IPS DF 19.7 (cell line): ENCODE data around the gene NACA.
A peak's percentile ranks its signal among the peaks of the same experiment; 100 is the strongest.

Source experiments
- DNase-seq: peaks from one replicate; pipeline ENCODE4 v3.0.0-alpha.2; 2013; ENCODE audit warnings: low read depth, low spot score

Gene NACA

GRCh38 chr12:56688129-56688845, 36.8 kb downstream of the NACA start, which contains the start of gene PTGES3:
PTGES3 (minus strand) TSS chr12:56688284; CDS start chr12:56687999, 285 bp downstream.
- DNase-seq, result peak; percentile 91

DNA sequence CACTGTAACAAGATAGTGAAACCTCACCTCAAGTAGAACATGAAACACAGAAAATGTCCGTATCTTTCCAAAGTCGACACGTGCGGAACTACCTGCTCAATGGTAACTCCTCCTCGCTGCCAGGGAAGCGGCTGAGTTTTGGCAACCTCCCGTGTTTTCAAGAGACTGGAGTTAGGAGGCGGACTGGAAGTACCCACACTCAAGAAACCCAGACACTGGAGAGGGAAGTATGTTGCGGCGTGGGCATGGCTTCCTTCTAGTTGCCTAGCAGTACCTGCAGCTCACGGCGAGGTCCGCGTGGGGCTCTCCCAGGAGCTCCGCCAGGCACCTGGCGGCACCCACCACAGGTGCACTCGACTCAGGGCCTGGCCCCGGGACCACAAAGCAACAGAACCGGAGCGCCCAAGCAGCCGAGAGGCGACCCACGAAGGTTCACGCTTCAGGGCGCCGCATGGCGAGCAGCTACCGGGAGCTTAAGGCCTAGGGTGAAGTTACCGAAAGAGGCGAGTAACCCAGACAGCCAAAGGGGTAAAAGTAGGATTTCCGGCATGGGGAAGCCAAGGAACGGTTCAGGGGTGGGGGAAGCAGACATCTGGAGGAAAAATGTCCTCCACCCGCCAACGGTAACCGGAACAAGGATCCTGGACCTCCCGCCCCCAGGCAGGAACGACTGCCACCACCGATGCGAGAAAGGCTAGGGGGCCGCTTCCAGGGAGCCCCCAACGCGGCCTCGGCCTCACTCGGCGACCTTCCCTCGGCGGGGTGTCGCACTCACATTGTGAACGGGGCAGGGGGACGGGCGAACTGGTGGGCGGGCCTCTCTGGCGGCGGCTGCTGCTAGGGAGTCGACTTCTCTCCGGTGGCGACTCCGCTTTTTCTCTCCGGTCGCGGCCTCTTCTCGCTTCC, 37.6 kb downstream of the NACA start:
- DNase-seq, result no peak

DNA sequence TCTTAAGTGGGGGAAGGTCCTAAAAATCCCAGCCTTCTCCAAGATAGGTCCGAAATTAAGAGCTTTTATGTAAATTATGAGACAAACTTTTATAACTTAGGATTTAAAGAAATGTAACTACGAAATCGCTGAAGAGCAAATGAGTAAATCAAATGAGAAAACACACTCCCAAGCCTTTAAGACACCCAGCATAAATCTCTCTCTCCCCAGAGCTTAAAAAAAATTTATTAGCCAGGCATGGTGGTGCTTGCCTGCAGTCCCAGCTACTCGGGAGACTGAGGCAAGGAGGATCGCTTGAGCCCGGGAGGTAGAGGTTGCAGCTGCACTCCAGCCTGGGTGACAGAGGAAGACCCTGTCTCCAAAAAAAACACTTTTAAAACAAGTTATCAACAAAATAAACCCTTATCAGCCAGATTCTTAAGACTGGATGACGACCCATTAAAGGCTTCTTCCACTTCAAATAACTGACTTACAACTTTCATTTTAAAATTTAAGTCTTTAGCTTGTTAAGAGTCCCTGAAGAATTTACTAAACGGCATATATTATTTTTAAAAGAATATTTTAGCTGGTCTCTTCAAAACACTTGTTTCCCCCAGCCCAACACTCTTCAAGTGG, 40.2 kb downstream of the NACA start:
- DNase-seq, result no peak

- no peak for DNase-seq
These were observed 42.8 kb downstream of the NACA start for GRCh38 chr12:56682323-56682722.

- no peak for DNase-seq
These were observed 45.1 kb downstream of the NACA start for GRCh38 chr12:56679883-56680575.

DNA sequence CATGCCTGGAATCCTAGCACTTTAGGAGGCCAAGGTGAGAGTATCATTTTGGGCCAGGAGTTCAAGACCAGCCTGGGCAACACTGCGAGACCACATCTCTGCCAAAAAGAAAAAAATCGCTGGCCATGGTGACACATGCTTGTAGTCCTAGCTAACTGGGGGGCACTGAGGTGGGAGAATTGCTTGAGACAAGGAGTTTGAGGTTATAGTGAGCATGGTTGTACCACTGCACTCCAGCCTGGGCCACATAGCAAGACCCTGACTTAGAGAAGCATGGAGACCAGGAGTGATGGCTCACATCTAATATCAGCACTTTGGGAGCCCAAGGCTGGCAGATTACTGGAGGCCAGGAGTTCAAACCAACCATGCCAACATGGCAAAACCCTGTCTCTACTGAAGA, 46.2 kb downstream of the NACA start:
- DNase-seq, result no peak

DNA sequence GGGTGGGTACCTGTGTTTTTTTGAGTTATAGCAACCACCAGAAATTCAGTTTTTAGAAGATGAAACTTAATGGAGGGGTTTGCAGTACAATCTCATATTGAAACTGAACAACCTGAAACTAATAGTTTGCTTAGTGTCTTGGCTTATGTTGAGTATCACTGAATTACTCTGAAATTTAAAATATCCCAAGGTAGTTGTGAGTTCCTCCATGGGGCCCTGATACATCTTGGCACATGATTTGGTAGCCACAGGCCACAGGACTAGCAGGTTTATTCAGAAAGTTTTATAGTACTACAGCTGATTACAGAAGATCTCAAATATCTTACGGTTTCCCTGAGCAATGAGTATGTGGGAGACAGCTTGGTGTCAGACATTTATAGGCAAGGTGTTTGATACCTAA, 47.4 kb downstream of the NACA start:
- no peak for DNase-seq

DNA sequence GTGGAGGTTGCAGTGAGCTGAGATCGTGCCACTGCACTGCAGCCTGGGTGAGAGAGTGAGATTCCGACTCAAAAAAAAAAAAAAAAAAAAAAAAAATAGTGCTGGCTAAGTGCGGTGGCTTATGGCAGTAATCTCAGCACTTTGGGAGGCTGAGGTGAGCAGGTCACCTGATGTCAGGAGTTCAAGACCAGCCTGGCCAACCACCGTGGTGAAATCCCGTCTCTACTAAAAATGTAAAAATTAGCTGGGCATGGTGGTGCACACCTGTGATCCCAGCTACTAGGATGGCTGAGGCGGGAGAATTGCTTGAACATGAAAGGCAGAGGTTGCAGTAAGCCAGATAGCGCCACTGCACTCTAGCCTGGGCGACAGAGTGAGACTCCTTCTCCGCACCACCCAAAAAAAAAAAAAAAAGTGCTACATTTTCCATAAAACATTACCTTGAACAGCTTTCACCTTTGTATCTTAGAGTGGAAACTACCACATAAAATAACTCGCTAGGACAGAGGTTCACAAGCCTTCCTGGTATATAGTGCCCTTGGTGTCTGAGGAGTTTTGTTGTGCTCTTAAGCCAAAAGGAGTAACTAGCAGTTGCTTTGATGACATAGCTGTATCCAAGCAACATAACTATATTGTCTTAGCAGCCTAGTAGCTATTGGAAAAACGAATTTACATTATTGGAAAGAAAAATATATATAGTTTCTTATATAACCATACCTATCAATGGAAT, 48.1 kb downstream of the NACA start:
- no peak for DNase-seq

GRCh38 chr12:56671608-56672007, 53.5 kb downstream of the NACA start:
- no peak for DNase-seq

DNA sequence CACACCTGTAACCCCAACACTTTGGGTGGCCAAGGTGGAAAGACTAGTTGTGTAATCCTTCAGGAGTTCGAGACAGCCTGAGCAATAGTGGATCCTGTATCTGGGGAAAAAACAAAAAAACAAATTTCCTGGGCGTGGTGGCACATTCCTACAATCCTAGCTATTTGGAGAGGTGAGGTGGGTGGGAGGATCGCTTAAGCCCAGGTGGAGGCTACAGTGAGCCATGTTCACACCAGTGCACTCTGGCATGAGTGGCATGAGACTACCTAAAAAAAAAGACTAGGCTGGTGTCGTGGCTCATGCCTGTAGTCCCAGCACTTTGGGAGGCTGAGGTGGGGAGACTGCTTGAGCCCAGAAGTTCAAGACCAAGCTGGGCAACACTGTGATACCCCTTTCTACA, 54.3 kb downstream of the NACA start:
- no peak for DNase-seq

- no peak for DNase-seq
These were observed 57.0 kb downstream of the NACA start for GRCh38 chr12:56668197-56668457.
